GM12892 (cell line): ENCODE measurements around the gene AGBL5.

Experiments used
- POLR2A ChIP-seq: IDR thresholded peaks from 2 replicates; pipeline ENCODE4 v1.6.1; 2011; ENCODE audit warnings: low read depth, low read length, control low read depth
- POLR2AphosphoS5 ChIP-seq: IDR thresholded peaks from 2 replicates; pipeline ENCODE4 v1.6.1; 2011; ENCODE audit warnings: low read depth, low read length, control low read depth
- TAF1 ChIP-seq: IDR thresholded peaks from 2 replicates; pipeline ENCODE4 v1.6.1; 2011; ENCODE audit warnings: low read depth, mild to moderate bottlenecking, control low read depth, low read length, borderline replicate concordance

GRCh38 chr2:27041752-27042151 is 9.7 kb upstream of the AGBL5 start:
- no peak for TF ChIP-seq POLR2A
- TF ChIP-seq POLR2AphosphoS5 = no peak
- no peak for TF ChIP-seq TAF1
